GM19468 (cell line): Measurements from ENCODE around the gene GDI2.

Experiments
- ATAC-seq: cut with Tn5 transposase; IDR thresholded peaks from one replicate; pipeline ENCODE4 v1.9.1; 2021; ENCODE audit warnings: mild to moderate bottlenecking, moderate library complexity, moderate number of reproducible peaks; ENCODE audit not compliant: unreplicated experiment; ENCODE audit errors: extremely low read depth

Gene GDI2

GRCh38 chr10:5751601-5752253 is 61.5 kb downstream of the GDI2 start:
- ATAC-seq, result no peak

- ATAC-seq, result no peak
Measured at GRCh38 chr10:5748394-5748803, 64.8 kb downstream of the GDI2 start.

GRCh38 chr10:5746197-5746596 is 67.0 kb downstream of the GDI2 start:
- no peak for ATAC-seq

DNA sequence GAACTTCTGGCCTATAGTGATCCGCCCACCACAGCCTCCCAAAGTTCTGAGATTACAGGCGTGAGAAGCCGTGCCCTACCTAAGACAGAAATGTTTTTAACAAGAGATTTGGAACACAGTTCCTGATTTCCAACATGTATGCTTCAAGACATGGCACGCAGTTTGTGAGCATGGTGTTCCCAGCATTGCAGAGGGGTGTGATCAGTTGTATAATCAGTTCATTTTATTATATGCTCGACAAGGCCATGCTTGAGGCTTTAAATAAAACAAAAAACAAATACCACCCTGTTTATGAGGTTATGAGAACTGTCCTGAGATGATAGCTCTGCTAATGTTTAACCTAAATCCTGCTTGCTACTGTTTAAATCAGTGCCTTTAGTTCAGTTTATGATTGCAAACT is 68.4 kb downstream of the GDI2 start:
- ATAC-seq, result no peak

DNA sequence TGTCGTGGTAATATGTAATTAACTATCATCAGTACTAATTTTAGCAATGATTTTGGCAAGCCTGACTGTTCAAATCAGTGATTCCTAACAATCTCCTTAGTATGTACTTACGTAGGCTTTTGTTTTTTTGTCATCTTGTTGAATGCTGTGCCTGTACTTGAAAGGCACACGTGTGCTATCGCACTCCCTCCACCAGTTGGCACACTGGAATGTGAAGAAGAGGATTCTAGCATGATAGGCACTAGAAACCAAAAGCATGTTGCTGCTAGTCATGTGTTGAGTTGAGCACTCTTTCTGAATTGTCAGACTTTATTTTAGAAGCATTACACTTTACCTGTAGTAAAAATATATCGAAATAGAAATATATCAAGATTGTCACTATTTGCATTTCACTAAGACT is 69.5 kb downstream of the GDI2 start:
- no peak for ATAC-seq

GRCh38 chr10:5742116-5742515 is 71.1 kb downstream of the GDI2 start:
- ATAC-seq, result no peak

DNA sequence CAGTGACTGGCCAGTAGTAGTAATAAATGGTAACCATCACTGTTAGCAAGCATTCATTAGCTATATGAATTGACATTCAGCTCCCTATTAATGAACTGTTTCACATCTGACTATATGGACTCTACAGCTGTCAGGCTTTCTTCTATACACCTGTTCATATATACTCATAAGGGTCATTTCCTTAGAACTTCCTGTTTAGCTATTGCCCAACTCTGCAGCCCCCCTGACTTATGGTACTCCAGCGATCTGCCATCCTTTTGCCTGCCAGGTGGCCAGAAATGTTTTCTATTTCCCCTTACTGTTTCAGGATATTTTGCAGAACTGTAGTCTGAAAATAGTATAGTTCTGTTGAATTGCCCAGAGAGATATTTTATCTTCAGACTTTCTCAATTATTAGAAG is 72.0 kb downstream of the GDI2 start:
- ATAC-seq, result no peak

- ATAC-seq, result no peak
Measured at GRCh38 chr10:5738427-5738826, 74.8 kb downstream of the GDI2 start.

- no peak for ATAC-seq
Measured at GRCh38 chr10:5737352-5737751, 75.9 kb downstream of the GDI2 start.

DNA sequence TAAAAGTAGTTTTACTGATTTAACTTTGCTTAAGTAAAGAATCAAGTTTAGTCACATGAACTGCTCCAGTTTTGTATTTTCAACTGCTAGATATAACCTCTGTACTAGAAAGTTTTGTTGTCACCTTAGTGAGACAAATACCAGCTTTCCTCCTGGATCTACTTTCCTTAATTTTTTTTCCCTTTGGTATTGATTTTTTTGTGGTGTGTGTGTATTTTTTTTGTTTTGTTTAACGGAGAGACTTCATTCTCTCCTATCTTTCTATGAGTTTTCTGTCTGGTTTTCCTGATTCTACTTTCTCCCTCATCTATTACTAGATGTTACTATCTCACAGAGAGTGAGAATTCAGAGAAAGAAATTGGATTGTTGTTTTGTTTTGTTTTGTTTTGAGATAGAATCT is 76.6 kb downstream of the GDI2 start:
- no peak for ATAC-seq

DNA sequence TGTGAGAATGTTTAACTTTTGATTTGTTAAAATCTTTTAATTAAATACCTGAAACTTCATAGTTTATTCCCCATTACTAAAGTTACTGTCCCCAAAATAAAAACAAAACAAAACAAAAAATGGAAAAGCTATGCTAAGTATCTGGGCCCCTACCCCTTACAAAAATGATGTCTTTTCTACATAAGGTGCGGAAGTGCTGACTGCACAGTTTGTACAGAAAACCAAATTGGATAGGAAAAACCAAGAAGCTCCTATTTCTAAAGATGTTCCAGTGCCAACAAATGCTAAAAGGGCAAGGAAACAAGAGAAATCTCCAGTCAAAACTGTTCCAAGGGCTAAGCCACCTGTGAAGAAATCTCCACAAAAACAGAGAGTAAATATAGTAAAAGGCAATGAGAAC is 78.1 kb downstream of the GDI2 start:
- ATAC-seq, result no peak

- no peak for ATAC-seq
Measured at GRCh38 chr10:5732141-5732540, 81.1 kb downstream of the GDI2 start.

DNA sequence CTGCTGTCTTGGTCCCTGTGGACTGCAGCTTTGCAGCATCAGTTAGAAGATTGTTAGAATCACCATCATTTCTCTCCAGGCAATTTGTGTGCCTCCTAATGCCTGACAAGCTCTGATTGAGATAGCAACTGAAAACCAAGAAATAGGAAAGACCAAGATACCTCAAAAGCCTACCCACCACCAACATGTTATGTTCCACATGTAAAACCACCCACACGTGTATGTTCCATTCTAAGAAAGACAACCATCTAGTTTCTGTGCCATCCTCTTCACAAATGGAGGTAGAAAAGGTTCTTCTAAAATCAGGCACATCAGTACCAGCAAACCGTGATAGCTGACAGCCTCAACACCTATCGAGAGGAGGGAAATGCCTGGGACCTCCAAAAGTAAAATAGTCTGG is 81.7 kb downstream of the GDI2 start:
- ATAC-seq, result no peak

- ATAC-seq, result no peak
Measured at GRCh38 chr10:5730766-5731165, 82.5 kb downstream of the GDI2 start.

- ATAC-seq, result no peak
Measured at GRCh38 chr10:5723692-5724091, 89.5 kb downstream of the GDI2 start.

GRCh38 chr10:5720182-5720581 is 93.1 kb downstream of the GDI2 start:
- ATAC-seq, result no peak

GRCh38 chr10:5719546-5719945 is 93.7 kb downstream of the GDI2 start:
- ATAC-seq, result no peak
